GM11168 (cell line): Measurements from ENCODE around the gene F7.

Source experiments
- in situ Hi-C: fragments of 300-500 bp; cut with MboI; formaldehyde crosslinking; loops from one replicate; pipeline ENCODE4 v1.12.0; 2022; ENCODE audit warnings: low sequenced_read_pairs; ENCODE audit not compliant: unreplicated experiment

Gene F7

DNA sequence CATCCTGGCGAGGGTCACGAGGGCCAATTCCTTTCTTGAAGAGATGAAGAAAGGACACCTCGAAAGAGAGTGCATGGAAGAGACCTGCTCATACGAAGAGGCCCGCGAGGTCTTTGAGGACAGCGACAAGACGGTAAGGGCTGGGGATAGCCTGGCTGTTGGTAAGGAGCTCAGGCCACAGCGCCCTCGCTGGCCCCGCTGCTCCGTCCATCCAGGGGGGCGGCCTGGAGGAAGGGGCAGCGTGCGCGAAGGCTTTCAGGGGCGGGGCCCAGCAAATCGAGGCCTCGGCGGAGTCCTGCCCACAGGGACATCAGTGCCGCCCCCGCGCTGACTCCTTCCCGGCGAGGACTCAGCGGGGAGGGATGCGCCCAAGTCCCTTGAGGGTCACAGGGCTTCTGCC lies 23.9 kb downstream of the F7 start:
- in situ Hi-C loops, result no loop called here

DNA sequence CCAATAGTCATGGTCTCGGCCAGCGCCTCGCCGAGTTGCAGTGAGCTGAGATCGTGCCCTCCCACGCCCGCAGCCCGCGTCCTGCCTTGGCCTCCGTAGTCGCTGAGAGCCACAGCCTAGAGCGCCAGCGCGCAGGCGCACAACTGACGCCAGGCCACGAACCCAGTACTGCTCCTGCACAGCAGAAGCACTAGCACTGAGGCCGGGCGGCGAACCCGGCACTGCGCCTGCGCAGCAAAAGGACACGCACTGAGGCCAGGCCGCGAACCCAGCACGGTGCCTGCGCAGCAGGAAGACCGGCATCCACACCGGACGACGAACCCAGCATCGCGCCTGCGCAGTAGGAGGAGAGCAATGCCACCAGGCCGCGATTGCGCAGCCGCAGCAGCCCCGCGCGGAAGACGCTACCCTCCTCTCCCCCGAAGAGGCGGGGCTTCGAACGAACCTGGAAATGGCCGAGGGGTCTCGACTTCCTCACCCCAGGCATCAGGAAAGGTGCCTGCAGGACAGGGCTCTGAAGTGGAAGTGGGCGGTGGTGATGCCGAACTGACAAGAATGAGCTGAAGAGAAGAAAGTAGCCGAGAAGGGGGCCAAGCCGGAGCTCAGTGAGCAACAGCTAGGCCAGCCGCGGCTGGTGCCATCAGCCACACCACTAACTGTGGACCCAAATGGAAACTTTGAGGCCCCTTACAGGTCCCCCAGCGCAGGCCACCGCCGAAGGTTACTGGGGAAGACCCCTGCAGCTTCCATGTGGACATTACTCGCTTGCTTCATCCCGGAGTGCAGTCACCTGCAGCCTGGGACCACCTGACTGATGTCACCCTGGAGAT lies 24.5 kb downstream of the F7 start:
- in situ Hi-C loops, result no loop called here

DNA sequence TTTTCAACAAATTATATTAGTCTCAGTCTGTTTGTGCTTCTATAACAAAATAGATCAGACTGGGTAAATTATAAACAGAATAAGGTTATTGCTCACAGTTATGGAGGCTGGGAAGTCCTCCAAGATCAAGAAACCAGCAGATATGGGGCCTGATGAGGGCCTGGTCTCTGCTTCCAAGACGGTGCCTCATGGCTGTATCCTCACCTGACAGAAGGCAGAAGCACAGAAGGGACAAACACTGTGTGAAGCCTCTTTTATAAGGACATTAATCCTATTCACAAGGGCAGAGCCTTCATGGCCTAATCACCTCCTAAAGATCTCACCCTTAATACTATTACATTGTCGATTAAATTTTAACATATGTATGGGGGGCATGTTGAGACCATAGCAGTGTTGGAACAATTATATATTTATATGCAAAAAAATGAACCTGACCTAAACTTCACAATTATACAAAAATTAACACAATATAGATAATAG lies 29.7 kb downstream of the F7 start:
- in situ Hi-C loops, result no loop called here

DNA sequence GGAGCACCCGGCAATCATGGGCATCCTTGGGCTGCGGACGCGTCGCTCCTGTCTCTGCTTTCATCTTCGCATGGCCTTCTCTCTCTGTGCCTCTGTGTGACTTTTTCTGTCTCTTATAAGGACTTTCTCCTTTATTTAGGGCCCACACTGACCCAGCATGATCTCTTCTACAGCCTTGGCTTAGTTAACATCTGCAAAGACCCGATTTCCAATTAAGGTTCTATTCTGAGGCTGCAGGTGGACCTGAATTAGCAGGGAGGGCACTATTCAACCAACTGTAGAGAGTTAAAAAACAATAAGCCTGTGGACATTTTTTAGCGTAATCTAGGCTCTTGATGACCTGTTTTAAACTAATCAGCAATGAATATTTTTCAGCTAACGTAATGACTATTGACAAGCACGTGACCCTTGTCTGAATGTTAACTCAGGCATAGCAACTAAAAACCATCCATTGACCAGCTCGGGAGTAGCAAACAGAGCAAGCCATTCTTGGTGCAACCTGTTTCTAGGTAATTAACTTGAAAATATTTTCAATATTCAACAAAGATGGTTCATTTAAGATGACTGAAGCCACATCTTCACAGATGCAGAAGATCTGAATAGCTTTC lies 32.2 kb downstream of the F7 start:
- in situ Hi-C loops, result no loop called here

GRCh38 chr13:113138792-113139551 lies 33.4 kb downstream of the F7 start:
- in situ Hi-C loops, result no loop called here

DNA sequence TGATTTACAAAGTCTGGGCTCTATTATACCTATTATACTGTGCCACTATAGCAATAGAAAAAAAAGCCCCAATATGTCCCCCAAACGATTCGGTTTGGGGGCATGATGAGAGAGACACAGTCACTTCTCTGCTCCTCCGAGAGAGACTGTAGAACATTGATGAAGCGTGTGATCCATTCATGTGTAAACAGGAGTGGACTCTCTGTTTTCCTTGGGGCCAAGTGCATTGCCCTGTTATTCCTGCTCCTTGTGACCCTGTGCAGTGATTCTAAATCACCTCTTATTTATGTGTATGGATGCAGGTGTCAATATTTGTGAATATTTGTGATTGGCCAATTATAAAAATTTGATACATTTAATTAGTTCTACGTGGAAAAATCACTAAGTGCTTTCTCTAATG lies 34.0 kb downstream of the F7 start:
- in situ Hi-C loops, result no loop called here

DNA sequence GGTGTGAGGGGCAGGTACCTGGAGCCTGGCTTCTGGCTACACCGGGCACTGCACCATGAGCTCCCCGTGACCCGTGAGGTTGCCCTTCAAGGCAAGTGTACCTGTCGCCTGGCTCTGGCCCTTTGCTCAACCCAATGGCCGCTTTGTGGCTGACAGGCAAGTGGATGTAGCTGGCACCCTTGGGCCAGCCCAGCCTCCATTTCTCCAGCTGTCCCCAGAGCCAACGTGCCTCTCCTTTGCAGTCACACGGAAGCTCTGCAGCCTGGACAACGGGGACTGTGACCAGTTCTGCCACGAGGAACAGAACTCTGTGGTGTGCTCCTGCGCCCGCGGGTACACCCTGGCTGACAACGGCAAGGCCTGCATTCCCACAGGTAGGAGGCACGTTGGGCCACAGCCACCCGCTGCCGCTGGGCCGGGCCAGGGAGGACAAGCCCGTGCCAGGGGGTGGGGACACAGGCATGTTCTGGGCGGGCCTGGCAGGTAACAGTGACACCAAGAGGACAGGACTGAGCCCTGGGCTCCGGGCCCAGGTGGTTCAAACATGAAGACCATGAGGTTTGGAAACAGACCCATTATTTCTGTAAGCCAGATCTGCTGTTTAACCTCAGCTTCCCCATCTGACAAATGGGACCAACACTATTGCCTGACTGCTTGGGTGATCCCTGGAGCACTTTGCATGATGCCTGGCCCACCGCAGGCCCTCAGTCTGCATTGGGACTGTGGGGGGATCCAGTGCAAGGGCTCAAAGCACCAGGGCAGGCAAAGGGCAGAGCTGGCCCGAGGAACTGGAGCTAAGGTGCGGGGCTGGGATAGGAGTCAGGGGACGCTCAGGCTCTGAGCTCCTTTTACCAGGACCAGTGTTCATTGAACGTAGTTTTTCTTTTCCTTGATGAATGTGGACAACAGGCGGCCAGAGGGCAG lies 35.3 kb downstream of the F7 start:
- in situ Hi-C loops, result no loop called here

GRCh38 chr13:113141601-113141970 lies 36.0 kb downstream of the F7 start:
- in situ Hi-C loops, result no loop called here

- in situ Hi-C loops, result no loop called here
Observed at GRCh38 chr13:113142876-113143275, 37.3 kb downstream of the F7 start.

GRCh38 chr13:113143466-113144254 lies 38.1 kb downstream of the F7 start:
- in situ Hi-C loops, result no loop called here

GRCh38 chr13:113144255-113144629 lies 38.7 kb downstream of the F7 start:
- in situ Hi-C loops, result no loop called here

DNA sequence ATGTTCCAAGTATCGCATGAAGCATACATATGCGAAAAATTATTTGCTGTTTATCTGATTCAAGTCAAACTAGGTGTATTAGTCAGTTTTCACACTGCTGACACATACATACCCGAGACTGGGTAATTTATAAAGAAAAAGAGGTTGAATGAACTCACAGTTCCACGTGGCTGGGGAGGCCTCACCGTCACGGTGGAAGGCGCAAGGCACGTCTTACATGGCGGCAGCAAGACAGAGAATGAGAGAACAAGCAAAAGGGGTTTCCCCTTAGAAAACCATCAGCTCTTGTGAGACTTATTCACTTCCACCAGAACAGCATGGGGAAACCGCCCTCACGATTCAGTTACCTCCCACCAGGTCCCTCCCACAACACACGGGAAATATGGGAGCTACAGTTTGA lies 39.9 kb downstream of the F7 start:
- in situ Hi-C loops, result no loop called here

DNA sequence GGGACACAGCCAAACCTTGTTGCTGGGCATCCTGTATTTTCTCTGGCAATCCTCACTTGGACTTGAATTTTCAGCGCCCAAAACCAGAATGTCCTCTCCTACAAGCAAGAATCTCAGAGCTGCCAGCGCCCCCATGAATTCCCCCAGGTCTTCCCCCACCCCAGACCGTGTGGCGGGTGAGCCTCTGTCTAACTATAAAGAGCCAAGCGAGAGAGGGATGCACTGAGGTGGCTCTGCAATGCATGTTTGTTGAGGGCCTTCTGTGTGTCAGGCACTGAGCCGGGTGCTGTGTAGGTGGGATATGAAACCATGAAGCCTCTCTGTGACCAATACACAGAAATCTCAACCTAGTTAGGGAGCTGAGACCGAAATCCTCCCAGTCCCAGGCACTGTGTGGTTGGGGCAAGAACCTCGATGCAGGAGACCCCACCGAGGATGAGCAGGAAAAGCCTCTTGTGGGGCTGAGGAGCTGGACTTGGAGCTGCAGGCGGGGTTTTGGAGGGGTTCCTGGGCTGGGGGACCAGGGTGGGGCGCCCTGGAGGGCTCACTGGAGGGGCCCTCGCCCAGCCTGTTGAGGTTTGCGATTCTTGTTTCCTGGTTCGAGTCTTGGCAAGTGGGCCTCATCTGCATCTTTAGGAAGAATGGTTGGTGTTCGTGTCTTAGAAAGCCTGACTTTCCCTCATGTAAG lies 40.5 kb downstream of the F7 start:
- in situ Hi-C loops, result no loop called here

GRCh38 chr13:113146750-113147149 lies 41.2 kb downstream of the F7 start:
- in situ Hi-C loops, result no loop called here

DNA sequence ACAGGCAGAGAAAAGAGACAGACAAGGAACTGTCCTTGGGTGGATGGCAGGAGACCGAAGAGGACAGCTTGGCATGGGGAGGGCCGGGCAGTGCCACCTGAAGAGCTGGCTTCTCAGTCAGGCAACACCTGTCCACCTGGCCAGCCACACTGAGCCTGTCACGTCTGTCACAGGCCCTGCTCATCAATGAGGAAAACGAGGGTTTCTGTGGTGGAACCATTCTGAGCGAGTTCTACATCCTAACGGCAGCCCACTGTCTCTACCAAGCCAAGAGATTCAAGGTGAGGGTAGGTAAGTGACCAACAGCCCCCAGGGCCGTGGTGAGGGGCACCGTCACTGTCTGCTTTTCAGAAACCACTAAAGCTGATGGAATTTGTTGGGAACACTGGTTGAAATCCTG lies 41.6 kb downstream of the F7 start:
- in situ Hi-C loops, result no loop called here

DNA sequence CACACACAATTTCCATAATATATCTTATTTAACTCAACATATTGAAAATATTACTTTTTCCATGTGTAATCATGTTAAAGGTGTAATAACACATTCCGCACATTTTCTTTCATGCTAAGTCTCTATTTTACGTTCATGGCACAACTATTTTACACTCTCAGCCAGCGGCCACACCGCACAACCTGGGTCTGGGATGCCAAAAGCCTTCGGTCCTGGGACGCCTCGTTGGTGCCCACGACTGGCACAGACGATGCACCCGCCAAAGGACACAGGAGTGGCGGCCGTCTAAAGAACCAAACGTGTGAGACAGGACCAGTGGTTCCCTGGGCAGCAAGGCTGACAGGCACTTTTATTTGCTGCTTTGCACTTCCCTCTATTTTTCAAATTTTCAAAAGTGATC lies 42.8 kb downstream of the F7 start:
- in situ Hi-C loops, result no loop called here

DNA sequence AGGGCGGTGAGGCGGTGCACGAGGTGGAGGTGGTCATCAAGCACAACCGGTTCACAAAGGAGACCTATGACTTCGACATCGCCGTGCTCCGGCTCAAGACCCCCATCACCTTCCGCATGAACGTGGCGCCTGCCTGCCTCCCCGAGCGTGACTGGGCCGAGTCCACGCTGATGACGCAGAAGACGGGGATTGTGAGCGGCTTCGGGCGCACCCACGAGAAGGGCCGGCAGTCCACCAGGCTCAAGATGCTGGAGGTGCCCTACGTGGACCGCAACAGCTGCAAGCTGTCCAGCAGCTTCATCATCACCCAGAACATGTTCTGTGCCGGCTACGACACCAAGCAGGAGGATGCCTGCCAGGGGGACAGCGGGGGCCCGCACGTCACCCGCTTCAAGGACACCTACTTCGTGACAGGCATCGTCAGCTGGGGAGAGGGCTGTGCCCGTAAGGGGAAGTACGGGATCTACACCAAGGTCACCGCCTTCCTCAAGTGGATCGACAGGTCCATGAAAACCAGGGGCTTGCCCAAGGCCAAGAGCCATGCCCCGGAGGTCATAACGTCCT lies 43.4 kb downstream of the F7 start:
- in situ Hi-C loops, result no loop called here

GRCh38 chr13:113149711-113150549 lies 44.3 kb downstream of the F7 start:
- in situ Hi-C loops, result no loop called here
